Embryonic facial prominence (tissue), 1 donor: ENCODE results near the gene DIP2A.
"Not testable (repeated sequence)": the region's sequence is repeated elsewhere in the genome, so short reads cannot be mapped to it uniquely, and the experiment has no call there.

ENCODE experiments used
- DNase-seq: peaks from one replicate; pipeline ENCODE4 v3.0.0-alpha.2; 2016; ENCODE audit errors: extremely low spot score

DIP2A gene

DNA sequence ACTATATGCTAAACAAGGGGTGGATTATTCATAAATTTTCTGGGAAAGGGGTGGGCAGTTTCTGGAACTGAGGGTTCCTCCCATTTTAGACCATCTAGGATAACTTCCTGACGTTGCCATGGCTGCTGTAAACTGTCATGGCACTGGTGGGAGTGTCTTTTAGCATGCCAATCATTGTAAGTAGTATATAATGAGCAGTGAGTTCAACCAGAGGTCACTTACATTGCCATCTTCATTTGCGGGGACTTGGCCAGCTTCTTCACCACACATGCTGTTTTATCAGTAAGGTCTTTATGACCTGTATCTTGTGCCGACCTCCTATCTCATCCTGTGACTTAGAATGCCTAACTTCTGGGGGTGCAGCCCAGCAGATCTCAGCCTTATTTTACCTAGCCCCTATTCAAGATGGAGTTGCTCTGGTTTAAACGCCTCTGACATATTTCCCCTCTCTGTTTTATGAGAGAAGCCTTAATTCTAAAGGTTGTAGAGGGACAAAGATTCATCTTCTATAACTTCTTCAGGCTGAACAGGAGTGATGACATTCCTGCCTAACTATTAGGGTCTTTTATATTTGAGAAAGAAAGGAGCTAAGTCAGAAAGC is 60.4 kb downstream of the DIP2A start:
- DNase-seq, result no peak

DNA sequence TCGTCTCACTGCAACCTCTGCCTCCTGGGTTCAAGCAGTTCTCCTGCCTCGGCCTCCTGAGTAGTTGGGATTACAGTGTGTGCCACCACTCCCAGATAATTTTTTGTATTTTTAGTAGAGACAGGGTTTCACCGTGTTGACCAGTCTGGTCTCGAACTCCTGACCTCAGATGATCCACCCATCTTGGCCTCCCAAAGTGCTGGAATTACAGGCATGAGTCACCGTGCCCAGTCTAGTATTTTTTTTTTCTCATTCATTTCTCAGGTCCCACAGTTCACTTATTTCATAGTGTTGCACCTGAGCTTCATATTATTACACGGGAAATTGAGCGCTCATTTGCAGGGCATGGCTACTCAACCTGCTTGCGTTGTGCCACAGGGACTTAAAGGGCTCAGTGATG is 68.7 kb downstream of the DIP2A start:
- DNase-seq, result not testable (repeated sequence)

DNA sequence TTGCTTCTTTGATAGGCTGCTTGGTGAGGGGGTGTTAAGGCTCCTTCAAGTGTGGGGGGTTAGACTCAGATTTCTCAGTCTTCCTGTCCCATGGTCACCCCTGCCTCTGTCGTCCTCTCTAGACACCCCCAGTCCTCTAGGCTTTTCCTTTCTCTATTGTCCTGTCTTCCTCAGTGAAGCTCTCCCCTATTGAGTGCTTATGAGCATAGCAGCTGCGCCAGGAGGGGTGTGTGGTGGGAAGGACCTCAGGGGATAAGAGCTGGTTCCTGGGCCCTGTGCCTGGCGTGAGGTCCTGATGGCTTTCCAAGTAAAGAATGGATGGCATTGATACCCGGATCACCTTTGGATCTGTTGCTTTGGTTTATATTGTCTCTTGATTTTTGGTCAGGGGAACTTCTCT is 69.1 kb downstream of the DIP2A start:
- DNase-seq, result no peak

DNA sequence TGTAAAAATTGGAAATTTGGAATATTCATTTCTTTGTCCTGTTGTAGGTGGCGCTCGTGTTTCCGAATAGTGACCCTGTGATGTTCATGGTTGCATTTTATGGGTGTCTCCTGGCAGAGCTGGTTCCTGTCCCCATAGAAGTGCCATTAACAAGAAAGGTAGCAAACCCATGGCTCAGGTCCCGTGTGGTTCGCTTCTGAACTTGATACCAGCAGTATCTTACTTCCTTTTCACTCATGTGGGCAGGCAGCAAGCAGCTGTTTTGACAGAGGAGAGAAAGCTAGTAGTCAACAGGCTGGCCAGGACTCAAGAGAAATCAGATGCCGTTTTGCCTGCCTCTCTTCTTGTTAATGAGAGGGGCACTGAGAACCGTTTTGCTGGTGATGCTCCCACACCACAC is 73.4 kb downstream of the DIP2A start:
- no peak for DNase-seq

DNA sequence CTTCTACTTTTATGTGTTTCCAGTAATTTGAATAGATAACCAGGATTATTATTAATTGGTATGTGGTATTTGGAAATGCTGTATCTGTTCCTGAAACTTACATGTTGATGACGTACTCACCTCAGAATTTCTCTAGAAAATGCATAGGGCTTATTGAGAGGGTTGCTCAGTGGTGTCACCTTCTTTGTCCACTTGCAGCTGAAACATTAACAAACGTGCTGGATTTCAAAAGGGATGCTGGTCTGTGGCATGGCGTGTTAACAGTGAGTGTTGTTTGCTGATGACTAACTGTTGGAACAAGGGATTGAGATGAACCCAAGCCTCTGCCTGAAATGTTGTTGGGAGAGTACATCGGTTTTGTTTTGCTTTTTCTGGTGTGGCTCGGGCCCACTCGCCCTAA is 78.3 kb downstream of the DIP2A start:
- DNase-seq, result no peak

DNA sequence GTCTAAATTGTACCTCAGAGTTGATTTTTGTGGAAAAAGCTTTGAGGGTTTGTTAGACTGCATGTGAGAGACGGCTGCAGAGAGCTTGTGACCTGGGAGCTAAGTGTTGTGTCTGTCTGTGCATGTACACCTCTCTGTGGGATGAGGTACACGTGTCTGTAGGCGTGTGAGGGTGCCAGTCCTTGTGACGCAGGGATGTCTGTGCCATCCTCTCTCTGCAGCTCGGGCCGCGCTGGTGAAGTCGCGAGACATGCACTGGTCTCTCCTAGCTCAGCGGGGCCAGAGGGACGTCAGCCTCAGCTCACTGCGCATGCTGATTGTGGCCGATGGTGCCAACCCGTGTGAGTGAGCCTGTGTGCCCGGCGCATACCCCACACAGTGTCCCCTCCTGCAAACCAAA is 79.6 kb downstream of the DIP2A start:
- DNase-seq, result no peak

DNA sequence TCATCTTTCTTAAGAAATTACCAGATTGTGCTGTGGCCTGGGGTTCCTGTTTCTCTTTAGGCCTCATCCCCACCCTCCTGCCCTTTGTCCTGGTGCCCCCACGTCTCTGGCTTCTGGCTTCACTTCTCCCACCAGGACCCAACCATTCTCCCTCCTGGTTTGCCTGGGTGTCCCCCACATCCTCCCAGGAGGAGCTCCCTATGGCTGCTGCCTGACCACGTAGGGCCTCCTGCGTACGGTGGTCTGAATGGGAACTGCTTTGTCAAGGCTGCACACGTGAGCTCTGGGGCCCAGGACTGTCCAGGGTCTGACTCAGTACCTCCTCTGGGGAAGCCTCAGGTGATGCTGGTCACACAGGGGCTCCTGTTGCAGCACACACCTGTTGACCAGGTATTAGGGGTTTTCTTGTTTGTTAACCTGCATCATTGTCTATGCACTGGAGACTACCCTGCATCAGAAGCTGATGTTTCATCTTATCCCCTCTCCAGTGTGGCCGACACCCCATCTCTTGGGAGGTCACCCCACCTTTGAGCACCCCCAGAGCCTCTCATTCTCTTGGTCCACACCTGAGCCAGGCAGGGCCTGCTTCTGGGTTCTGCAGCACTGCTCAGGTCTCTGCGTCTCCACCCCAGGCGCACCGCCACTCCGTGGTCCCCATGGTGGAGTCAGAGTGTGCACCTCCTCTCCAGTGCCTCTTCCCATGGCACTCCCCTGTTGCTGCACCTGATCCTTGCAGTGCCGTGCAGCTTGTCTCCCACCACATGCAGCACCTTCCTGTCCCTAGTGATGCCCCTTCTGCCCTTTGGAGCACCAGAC is 80.4 kb downstream of the DIP2A start:
- DNase-seq, result no peak

DNA sequence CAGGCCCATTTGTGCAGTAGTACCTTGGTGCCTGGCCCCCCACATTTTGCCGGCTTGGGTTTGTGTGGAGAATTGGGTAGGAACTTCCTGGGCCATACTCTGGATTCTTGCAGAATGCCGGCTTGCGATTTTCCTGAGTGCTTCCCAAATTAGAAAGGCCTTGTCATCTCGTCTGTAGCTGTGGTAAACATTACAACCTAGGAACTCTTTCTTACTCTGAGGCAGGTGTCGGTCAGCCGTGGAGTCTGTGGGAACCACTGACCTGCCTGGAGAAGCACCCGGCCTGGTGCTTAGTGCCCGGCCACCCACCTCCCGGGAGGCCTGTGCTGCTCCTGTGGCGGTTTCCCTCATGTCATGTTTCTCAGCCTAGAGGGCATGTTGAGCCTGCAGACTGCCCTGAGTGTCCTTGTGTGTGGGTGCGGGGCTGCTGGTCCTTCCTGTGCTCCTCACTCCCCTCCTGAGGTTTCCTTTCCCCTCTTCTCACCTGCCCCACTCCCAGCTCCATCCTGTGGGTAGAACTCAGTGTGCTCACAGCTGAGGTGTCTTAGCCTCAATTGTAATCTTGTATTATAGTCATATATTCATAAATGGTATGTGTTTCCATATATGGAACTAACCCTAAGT is 81.5 kb downstream of the DIP2A start:
- DNase-seq, result no peak

DNA sequence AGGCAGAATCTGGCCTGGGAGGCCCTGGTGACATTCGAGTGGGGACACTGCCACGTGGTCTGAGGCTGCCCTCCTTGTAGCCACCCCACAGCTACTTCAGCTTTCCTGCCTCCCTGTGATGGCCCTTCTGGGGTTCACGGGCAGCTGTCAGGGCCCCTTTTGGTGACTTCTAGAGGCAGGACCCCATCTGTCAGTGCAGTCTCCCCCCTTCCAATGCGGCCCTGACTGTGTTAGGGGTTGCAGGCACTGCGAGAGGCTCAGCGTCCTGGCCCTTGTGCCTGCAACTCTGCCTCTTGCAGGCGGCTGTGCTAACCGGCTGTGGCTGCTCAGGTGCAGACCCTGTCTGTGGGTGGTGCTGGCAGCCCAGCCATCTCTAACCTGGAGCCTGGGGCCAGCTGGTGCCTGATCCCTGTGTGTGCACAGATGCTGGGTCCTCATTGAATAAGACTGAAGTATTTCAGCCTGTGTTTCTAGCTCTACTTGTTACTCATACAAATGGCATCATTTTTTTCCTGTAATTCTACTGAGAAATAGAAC is 84.0 kb downstream of the DIP2A start:
- no peak for DNase-seq

DNA sequence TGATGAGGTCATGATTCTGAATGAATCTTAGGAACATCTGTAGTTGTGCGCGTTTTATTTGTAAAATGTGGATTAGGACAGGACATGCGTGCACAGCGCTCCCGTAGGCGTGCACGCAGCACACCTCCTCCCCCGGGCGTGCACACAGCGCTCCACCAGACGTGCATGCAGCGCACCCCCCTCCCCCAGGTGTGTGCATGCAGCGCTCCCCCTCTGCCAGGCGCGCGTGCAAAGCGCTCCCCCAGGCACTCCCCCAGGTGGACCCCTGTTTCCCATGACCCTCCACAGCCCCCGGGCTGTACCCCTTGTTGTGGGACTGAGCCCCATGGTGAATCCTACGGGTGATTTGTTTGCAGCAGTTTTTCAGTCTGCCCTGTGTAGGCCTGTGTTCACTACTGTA is 84.6 kb downstream of the DIP2A start:
- no peak for DNase-seq

DNA sequence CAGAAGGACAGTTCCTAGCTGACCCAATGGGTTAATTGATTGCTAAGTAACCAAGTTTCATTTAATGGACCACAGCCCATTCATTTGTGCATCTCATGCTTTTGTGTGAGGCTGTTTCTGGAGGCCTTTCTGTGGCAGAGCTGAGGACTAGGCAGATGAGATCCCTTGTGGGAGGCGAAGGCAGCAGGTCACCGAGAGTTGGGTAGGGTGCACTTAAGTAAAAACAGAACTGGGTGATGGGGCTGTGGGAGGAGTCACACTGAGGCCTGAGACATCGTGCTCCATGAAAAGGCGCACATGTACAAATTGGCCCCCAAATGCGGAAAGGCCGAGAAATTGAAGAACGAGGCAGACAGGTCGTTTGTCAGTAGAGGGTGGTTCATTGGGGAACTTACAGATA is 85.3 kb downstream of the DIP2A start:
- DNase-seq, result no peak

DNA sequence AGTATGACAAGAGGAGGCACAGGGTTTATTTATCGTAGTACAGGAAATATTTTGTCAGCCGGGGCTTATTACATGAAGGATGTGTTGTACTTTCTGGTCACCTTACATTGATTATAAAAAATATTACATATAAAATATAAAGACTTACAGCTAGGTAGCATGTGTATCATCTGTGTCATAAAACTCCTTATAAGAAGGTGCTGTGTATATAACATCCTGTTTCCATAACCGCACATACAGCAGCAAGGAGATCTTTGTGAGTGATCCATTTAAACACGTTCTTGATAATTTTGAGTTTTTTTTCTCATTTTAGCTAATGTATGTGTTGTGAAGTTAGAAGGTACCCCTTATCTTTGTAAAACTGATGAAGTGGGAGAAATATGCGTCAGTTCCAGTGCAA is 86.1 kb downstream of the DIP2A start:
- DNase-seq, result no peak

DNA sequence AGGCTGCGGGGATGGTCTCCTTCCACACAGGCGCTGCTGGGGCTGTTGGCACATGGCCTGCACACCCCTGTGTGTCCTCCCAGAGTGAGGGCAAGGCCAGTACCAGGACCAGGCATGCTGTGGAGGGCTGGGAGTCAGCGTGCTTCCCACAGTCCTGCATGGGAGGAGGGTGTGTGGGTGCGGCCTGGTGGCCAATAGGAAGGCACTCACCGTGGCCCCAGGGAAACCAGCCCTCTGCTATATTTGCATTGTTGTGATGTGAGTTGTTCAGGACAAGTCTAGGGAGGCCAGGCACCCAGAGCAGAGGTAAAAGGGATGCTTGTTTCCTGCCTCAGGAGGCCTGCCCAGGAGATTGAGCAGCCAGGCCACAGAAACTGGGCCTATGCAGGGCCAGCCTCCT is 86.7 kb downstream of the DIP2A start:
- DNase-seq, result no peak

DNA sequence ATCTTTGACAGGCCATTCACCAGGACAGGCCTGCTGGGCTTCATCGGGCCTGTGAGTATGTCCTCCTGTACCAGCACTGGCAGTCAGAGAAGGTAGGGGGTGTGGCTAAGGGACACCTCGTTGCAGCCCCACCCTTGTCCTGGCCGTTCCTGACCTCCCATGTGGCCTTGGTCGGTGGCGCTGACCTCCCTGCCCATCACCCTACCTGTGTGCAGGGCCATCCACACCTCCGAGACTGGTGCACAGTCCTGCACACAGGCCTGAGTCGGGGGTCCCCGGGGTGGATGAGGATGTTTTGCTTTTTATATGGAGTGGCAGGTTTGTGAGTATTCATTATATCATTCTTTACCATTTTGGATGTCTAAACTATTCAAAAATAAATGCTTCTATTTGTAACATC is 87.2 kb downstream of the DIP2A start:
- DNase-seq, result no peak

DNA sequence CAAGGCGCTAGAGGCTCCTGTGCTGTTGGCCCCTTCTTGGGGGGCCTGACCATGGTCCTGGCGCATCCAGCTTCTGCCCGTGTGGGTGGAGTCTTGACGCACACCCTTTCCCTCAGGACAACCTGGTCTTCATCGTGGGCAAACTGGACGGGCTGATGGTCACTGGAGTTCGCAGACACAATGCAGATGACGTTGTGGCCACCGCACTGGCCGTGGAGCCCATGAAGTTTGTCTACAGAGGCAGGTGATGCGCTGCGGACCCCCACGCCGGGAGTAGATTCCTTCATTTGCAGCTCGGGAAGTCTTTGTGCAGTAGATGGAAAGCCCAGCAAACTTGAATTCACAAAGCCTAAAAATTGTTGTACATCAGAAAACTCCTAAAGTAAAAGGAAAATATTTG is 88.1 kb downstream of the DIP2A start:
- DNase-seq, result no peak

DNA sequence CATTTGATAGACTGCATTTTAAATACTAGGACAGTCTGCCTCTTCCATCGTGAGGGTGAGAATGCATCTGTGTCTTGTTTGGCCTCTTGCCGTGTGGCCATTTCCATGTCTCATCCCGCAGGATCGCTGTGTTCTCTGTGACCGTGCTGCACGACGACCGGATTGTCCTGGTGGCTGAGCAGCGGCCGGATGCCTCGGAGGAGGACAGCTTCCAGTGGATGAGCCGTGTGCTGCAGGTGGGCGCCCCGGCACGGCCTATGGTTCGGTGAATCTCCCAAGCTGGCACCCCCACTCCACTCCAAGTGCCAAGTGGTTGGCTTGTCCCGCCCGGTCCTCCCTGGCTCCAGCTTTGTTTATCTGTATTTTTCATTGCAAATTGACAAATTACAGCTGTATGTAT is 91.0 kb downstream of the DIP2A start:
- no peak for DNase-seq

DNA sequence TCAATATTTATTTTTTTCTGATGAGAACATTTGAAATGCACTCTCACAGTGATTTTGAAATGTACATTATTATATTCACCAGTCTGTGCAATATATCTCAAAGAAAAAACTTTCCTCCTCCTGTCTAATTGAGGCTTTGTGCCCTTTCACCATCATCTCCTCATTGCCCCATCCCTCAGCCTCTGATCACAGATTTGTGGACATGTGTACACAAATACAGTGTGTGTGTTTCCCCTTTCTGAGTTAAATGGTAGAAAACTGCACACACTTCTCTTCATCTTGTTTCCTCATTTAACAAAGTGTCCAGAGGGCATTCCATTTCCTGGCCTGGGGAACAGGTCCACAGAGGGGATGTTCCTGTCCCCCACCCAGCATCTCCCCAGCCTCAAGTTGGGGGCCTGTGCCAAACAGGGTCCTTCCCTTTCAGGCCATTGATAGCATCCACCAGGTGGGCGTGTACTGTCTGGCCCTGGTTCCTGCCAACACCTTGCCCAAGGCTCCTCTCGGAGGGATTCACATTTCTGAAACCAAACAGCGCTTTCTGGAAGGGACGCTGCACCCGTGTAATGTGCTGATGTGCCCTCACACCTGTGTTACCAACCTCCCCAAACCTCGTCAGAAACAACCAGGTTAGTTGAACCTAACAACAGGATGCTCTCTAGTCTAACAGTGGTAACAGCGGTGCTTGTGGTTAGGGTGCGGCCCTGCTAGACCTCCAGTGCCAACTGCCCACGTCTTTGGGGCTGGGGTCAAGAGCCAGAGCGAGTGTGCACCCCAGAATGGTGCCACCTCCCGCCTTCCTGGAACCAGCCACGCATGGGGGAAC is 91.6 kb downstream of the DIP2A start:
- DNase-seq, result no peak

DNA sequence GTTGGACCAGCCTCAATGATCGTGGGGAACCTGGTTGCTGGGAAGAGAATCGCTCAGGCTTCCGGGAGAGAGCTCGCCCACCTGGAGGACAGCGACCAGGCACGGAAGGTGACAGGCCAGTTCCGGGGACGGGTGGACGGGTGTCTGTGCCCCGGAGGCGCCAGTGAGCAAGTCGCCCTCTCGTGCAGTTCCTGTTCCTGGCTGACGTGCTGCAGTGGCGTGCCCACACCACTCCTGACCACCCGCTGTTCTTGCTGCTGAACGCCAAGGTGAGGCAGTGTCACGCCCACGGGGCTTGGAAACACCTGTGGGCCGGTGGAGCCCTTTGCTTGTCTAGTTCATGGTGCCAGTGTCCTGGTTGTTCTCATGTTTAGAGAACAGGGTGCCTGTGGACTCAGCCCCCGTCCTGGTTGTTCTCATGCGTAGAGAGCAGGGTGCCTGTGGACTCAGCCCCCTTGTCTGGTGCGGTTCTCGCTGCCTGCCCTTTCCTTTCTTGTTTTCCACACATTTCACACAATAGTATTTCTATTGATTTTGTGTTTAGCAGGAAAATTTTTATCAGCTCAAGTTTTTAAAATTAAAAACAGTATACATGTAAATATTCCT is 93.0 kb downstream of the DIP2A start:
- DNase-seq, result no peak

DNA sequence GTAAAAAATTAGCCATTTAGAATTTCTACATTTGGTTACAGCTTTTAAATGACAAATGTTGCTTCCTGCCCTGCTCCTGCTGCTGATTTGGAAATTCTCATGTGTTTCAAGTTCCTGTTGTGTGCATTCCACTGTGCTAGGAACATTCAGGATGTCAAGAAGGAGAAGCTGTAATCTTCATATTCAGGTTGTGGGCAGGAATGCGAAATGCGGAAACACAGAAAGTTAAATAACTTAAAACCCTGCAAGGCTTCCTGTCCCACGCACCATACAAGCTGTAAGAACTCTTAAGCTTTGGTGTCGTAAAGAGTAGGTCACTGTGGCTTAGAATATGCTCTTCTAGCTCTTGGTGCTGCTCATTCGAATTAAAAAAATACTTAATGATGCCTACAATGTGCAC is 93.6 kb downstream of the DIP2A start:
- DNase-seq, result no peak

DNA sequence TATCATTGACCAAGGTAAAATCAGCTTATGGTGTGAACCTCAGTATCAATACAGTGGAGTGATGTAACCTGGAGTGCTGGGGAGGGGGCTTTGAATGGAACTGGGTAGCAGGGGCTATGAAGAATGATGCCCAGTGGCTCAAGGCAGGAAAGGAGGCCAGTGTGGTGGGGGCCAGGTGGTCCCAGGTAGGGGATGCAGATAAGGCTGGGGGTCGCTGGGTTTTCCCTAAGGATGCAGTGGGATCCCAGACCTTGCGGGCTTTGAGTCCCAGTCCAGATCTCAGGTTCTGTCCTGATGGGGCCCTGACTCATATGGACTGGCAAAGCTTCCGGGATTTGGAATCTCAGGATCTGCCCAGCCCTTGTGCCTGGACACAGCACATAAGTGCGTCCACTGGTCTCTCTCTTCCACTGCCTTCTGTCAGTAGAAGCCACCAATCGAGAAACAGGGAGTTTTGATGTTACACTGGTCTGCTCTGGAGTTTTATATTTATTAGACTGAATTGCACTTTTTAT is 94.2 kb downstream of the DIP2A start:
- no peak for DNase-seq

DNA sequence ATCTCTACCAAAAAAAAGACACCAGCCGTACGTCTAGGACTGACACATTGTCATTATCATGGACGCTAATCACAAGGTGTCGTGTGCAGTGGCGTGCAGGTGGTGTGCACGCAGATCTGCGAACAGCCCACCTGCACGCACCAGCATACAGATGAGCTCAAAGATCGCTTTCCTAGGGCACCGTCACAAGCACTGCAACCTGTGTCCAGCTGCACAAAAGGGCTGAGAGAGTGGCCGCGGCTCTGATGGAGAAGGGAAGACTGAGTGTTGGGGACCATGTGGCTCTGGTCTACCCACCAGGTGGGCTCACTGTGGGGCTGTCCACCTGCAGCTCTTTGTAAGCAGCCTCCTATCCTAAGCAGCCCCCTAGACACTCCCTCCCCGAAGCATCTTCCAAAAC is 95.3 kb downstream of the DIP2A start:
- no peak for DNase-seq
